ENCODE data around the gene UBE2R2. TPM values are rescaled to one million over a fixed set of nuclear protein-coding genes. Genes with fewer than 3 reads are reported as not detected.

Gene UBE2R2
- total and polyA plus RNA-seq, 2 of the 8 experiments (the other 6 are each of a cell fraction or from before 2014, with no cell fraction given): 19.4 to 42.1 TPM

- TF ChIP-seq, protein P1, sequence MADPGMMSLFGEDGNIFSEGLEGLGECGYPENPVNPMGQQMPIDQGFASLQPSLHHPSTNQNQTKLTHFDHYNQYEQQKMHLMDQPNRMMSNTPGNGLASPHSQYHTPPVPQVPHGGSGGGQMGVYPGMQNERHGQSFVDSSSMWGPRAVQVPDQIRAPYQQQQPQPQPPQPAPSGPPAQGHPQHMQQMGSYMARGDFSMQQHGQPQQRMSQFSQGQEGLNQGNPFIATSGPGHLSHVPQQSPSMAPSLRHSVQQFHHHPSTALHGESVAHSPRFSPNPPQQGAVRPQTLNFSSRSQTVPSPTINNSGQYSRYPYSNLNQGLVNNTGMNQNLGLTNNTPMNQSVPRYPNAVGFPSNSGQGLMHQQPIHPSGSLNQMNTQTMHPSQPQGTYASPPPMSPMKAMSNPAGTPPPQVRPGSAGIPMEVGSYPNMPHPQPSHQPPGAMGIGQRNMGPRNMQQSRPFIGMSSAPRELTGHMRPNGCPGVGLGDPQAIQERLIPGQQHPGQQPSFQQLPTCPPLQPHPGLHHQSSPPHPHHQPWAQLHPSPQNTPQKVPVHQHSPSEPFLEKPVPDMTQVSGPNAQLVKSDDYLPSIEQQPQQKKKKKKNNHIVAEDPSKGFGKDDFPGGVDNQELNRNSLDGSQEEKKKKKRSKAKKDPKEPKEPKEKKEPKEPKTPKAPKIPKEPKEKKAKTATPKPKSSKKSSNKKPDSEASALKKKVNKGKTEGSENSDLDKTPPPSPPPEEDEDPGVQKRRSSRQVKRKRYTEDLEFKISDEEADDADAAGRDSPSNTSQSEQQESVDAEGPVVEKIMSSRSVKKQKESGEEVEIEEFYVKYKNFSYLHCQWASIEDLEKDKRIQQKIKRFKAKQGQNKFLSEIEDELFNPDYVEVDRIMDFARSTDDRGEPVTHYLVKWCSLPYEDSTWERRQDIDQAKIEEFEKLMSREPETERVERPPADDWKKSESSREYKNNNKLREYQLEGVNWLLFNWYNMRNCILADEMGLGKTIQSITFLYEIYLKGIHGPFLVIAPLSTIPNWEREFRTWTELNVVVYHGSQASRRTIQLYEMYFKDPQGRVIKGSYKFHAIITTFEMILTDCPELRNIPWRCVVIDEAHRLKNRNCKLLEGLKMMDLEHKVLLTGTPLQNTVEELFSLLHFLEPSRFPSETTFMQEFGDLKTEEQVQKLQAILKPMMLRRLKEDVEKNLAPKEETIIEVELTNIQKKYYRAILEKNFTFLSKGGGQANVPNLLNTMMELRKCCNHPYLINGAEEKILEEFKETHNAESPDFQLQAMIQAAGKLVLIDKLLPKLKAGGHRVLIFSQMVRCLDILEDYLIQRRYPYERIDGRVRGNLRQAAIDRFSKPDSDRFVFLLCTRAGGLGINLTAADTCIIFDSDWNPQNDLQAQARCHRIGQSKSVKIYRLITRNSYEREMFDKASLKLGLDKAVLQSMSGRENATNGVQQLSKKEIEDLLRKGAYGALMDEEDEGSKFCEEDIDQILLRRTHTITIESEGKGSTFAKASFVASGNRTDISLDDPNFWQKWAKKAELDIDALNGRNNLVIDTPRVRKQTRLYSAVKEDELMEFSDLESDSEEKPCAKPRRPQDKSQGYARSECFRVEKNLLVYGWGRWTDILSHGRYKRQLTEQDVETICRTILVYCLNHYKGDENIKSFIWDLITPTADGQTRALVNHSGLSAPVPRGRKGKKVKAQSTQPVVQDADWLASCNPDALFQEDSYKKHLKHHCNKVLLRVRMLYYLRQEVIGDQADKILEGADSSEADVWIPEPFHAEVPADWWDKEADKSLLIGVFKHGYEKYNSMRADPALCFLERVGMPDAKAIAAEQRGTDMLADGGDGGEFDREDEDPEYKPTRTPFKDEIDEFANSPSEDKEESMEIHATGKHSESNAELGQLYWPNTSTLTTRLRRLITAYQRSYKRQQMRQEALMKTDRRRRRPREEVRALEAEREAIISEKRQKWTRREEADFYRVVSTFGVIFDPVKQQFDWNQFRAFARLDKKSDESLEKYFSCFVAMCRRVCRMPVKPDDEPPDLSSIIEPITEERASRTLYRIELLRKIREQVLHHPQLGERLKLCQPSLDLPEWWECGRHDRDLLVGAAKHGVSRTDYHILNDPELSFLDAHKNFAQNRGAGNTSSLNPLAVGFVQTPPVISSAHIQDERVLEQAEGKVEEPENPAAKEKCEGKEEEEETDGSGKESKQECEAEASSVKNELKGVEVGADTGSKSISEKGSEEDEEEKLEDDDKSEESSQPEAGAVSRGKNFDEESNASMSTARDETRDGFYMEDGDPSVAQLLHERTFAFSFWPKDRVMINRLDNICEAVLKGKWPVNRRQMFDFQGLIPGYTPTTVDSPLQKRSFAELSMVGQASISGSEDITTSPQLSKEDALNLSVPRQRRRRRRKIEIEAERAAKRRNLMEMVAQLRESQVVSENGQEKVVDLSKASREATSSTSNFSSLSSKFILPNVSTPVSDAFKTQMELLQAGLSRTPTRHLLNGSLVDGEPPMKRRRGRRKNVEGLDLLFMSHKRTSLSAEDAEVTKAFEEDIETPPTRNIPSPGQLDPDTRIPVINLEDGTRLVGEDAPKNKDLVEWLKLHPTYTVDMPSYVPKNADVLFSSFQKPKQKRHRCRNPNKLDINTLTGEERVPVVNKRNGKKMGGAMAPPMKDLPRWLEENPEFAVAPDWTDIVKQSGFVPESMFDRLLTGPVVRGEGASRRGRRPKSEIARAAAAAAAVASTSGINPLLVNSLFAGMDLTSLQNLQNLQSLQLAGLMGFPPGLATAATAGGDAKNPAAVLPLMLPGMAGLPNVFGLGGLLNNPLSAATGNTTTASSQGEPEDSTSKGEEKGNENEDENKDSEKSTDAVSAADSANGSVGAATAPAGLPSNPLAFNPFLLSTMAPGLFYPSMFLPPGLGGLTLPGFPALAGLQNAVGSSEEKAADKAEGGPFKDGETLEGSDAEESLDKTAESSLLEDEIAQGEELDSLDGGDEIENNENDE (IDR thresholded peaks at IDR 0.05; ENCODE audit: insufficient replicate concordance, low read length): no peak
- TF ChIP-seq SAP30 (IDR thresholded peaks at IDR 0.05; ENCODE audit: insufficient read depth, insufficient replicate concordance, low read length) (no peak), RFX5 (IDR thresholded peaks at IDR 0.05; ENCODE audit: borderline replicate concordance, low read depth, low read length) (no peak), KDM1A (IDR thresholded peaks at IDR 0.05; ENCODE audit: borderline replicate concordance, low read length) (no peak), KDM5A (IDR thresholded peaks at IDR 0.05; ENCODE audit: low read length) (no peak), CBX8 (IDR thresholded peaks at IDR 0.05; ENCODE audit: borderline replicate concordance, low read depth, low read length) (no peak), TBP (IDR thresholded peaks at IDR 0.05; ENCODE audit: low read depth, low read length) (no peak), NANOG (IDR thresholded peaks at IDR 0.05; ENCODE audit: insufficient read depth, low read depth, low read length, poor library complexity, severe bottlenecking) (no peak)
- TF ChIP-seq, protein P2, sequence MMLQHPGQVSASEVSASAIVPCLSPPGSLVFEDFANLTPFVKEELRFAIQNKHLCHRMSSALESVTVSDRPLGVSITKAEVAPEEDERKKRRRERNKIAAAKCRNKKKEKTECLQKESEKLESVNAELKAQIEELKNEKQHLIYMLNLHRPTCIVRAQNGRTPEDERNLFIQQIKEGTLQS (IDR thresholded peaks at IDR 0.05; ENCODE audit: insufficient read depth, low read depth, low read length): no peak
Observed at GRCh38 chr9:33932078-33932807, 115.3 kb downstream of the UBE2R2 start (continued).
